WTC11 (cell line): ENCODE measurements around the gene EGR4. TPM values are rescaled to one million over a fixed set of nuclear protein-coding genes. Genes with fewer than 3 reads are reported as not detected.

Experiments used
- FOXK1 ChIP-seq: sonication (generic); formaldehyde crosslinking; IDR thresholded peaks from 2 replicates; pipeline ENCODE4 v1.8.0; 2022; ENCODE audit warnings: mild to moderate bottlenecking, moderate library complexity, missing genetic modification reagents
- GABPB1 ChIP-seq: sonication (generic); formaldehyde crosslinking; IDR thresholded peaks from 2 replicates; pipeline ENCODE4 v1.8.1; 2023; ENCODE audit warnings: mild to moderate bottlenecking, missing genetic modification reagents
- GRHL2 ChIP-seq: fragments of 250-450 bp; sonication (Bioruptor Pico); IDR thresholded peaks from 2 replicates; pipeline ENCODE4 v1.8.0; 2022; ENCODE audit warnings: mild to moderate bottlenecking, moderate library complexity; ENCODE audit not compliant: insufficient replicate concordance, severe bottlenecking
- GTF2I ChIP-seq: fragments of 250-450 bp; sonication (Bioruptor Pico); conservative IDR thresholded peaks from 2 replicates; pipeline ENCODE4 v1.4.0; 2021; ENCODE audit warnings: mild to moderate bottlenecking
- NFATC4 ChIP-seq: fragments of 250-450 bp; sonication (Bioruptor Pico); IDR thresholded peaks from 2 replicates; pipeline ENCODE4 v1.9.0; 2021; ENCODE audit warnings: mild to moderate bottlenecking
- NR2C2 ChIP-seq: sonication (generic); formaldehyde crosslinking; IDR thresholded peaks from 2 replicates; pipeline ENCODE4 v1.8.0; 2022; ENCODE audit warnings: mild to moderate bottlenecking, missing genetic modification reagents
- NR3C1 ChIP-seq: sonication (generic); formaldehyde crosslinking; conservative IDR thresholded peaks from 2 replicates; pipeline ENCODE4 v1.8.1; 2023; ENCODE audit warnings: low read depth, mild to moderate bottlenecking, missing genetic modification reagents
- RORB ChIP-seq: fragments of 250-450 bp; sonication (Bioruptor Pico); IDR thresholded peaks from 2 replicates; pipeline ENCODE4 v1.9.0; 2021; ENCODE audit warnings: mild to moderate bottlenecking
- SOX15 ChIP-seq: fragments of 250-450 bp; sonication (Bioruptor Pico); IDR thresholded peaks from 2 replicates; pipeline ENCODE4 v1.9.0; 2021; ENCODE audit warnings: mild to moderate bottlenecking
- TEAD1 ChIP-seq: sonication (generic); formaldehyde crosslinking; IDR thresholded peaks from 2 replicates; pipeline ENCODE4 v1.8.0; 2022; ENCODE audit warnings: mild to moderate bottlenecking, missing genetic modification reagents
- ZBTB21 ChIP-seq: sonication (generic); formaldehyde crosslinking; IDR thresholded peaks from 2 replicates; pipeline ENCODE4 v1.8.1; 2023; ENCODE audit warnings: mild to moderate bottlenecking, missing genetic modification reagents, borderline replicate concordance
- ZNF317 ChIP-seq: sonication (generic); formaldehyde crosslinking; IDR thresholded peaks from 2 replicates; pipeline ENCODE4 v1.8.1; 2023; ENCODE audit warnings: low read depth, mild to moderate bottlenecking, moderate library complexity, missing genetic modification reagents, borderline replicate concordance
- ZNF416 ChIP-seq: fragments of 250-450 bp; sonication (Bioruptor Pico); IDR thresholded peaks from 2 replicates; pipeline ENCODE4 v1.9.0; 2021; ENCODE audit warnings: mild to moderate bottlenecking, inconsistent platforms
- total RNA-seq: library from RNA; stranded (reverse); gene quantifications from 3 replicates; pipeline ENCODE4 v1.2.3, GENCODE V29; 2021
- TF ChIP-seq, protein P1 (sequence below): sonication (generic); formaldehyde crosslinking; IDR thresholded peaks from 2 replicates; pipeline ENCODE4 v1.8.1; 2022; ENCODE audit warnings: missing genetic modification reagents, borderline replicate concordance
- TF ChIP-seq, protein P2 (sequence below): sonication (generic); formaldehyde crosslinking; IDR thresholded peaks from 2 replicates; pipeline ENCODE4 v1.8.1; 2022; ENCODE audit warnings: low read depth, mild to moderate bottlenecking, moderate library complexity, missing genetic modification reagents, borderline replicate concordance
- TF ChIP-seq, protein P3 (sequence below): sonication (generic); formaldehyde crosslinking; IDR thresholded peaks from 2 replicates; pipeline ENCODE4 v1.8.0; 2022; ENCODE audit warnings: mild to moderate bottlenecking, missing genetic modification reagents
- TF ChIP-seq, protein P4 (sequence below): sonication (generic); formaldehyde crosslinking; IDR thresholded peaks from 2 replicates; pipeline ENCODE4 v1.8.0; 2022; ENCODE audit warnings: mild to moderate bottlenecking, missing genetic modification reagents
- TF ChIP-seq, protein P5 (sequence below): fragments of 250-450 bp; sonication (Bioruptor Pico); IDR thresholded peaks from 2 replicates; pipeline ENCODE4 v1.9.0; 2021; ENCODE audit warnings: mild to moderate bottlenecking
- TF ChIP-seq, protein P6 (sequence below): fragments of 250-450 bp; sonication (Bioruptor Pico); IDR thresholded peaks from 2 replicates; pipeline ENCODE4 v2.1.2; 2022; ENCODE audit warnings: mild to moderate bottlenecking, moderate library complexity
- TF ChIP-seq, protein P7 (sequence below): sonication (generic); formaldehyde crosslinking; IDR thresholded peaks from 2 replicates; pipeline ENCODE4 v1.8.1; 2022; ENCODE audit warnings: low read depth, missing genetic modification reagents, borderline replicate concordance
- TF ChIP-seq, protein P8 (sequence below): sonication (generic); formaldehyde crosslinking; IDR thresholded peaks from 2 replicates; pipeline ENCODE4 v1.8.0; 2022; ENCODE audit warnings: mild to moderate bottlenecking, missing genetic modification reagents
- TF ChIP-seq, protein P9 (sequence below): sonication (generic); formaldehyde crosslinking; IDR thresholded peaks from 2 replicates; pipeline ENCODE4 v1.8.0; 2023; ENCODE audit warnings: mild to moderate bottlenecking, missing genetic modification reagents

EGR4 gene
- total RNA-seq, 1 experiment from 2014 or later, result 0.13 TPM

DNA sequence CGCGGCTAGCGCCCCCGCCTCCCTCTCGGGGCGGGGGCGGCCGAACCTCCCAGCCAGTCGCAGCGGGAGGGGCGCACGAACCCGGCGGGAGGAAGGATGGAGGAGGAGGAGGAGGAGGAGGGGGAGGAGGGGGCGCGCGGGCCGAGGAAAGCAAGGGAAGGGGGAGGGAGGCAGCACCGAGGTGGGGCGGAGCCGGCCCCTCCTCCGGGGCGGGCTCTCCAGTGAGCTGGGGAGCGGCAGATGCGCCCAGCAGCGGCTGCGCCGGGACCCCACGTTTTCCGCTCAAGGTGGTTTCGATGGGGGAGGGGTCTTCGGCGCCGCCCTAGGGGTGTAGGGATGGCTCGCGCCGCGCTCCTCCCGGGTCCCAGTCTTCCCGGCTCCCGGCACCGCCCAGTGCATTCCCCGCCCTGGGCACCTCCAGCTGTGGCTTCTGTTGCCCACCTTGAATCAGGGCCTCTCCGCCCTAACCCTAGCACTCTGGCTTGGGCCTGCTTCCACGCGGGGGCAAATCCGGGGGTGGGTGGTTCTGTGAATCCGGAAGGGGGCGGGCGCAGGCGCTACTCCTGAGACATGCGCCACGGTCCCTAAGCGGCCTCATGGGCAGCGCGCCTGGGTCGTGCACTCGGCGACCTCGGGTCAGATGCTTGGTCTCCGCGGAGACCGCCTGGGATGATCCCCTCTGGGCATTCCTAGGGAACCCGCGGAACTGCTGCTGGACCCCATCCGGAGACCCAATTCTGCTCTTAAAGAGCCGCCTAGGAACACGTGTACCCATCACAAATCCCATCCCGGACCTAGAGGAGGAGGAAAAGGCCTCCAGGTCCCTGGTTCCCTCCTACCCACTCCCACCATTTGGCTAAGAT, 8.8 kb downstream of the EGR4 start, which contains the start of gene FBXO41 (continued):
- TF ChIP-seq, protein P1, sequence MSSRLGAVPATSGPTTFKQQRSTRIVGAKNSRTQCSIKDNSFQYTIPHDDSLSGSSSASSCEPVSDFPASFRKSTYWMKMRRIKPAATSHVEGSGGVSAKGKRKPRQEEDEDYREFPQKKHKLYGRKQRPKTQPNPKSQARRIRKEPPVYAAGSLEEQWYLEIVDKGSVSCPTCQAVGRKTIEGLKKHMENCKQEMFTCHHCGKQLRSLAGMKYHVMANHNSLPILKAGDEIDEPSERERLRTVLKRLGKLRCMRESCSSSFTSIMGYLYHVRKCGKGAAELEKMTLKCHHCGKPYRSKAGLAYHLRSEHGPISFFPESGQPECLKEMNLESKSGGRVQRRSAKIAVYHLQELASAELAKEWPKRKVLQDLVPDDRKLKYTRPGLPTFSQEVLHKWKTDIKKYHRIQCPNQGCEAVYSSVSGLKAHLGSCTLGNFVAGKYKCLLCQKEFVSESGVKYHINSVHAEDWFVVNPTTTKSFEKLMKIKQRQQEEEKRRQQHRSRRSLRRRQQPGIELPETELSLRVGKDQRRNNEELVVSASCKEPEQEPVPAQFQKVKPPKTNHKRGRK (CRISPR knock-in tag), result no peak
- no peak for TF ChIP-seq SOX15
- TF ChIP-seq ZNF416, result no peak
- no peak for TF ChIP-seq RORB
- TF ChIP-seq TEAD1, result no peak
- TF ChIP-seq, protein P2, sequence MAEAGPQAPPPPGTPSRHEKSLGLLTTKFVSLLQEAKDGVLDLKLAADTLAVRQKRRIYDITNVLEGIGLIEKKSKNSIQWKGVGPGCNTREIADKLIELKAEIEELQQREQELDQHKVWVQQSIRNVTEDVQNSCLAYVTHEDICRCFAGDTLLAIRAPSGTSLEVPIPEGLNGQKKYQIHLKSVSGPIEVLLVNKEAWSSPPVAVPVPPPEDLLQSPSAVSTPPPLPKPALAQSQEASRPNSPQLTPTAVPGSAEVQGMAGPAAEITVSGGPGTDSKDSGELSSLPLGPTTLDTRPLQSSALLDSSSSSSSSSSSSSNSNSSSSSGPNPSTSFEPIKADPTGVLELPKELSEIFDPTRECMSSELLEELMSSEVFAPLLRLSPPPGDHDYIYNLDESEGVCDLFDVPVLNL, result no peak
- TF ChIP-seq, protein P3, sequence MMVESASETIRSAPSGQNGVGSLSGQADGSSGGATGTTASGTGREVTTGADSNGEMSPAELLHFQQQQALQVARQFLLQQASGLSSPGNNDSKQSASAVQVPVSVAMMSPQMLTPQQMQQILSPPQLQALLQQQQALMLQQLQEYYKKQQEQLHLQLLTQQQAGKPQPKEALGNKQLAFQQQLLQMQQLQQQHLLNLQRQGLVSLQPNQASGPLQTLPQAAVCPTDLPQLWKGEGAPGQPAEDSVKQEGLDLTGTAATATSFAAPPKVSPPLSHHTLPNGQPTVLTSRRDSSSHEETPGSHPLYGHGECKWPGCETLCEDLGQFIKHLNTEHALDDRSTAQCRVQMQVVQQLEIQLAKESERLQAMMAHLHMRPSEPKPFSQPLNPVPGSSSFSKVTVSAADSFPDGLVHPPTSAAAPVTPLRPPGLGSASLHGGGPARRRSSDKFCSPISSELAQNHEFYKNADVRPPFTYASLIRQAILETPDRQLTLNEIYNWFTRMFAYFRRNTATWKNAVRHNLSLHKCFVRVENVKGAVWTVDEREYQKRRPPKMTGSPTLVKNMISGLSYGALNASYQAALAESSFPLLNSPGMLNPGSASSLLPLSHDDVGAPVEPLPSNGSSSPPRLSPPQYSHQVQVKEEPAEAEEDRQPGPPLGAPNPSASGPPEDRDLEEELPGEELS, result no peak
- no peak for TF ChIP-seq ZBTB21 (CRISPR knock-in tag)
- TF ChIP-seq NR2C2 (CRISPR knock-in tag), result no peak
- TF ChIP-seq, protein P4, sequence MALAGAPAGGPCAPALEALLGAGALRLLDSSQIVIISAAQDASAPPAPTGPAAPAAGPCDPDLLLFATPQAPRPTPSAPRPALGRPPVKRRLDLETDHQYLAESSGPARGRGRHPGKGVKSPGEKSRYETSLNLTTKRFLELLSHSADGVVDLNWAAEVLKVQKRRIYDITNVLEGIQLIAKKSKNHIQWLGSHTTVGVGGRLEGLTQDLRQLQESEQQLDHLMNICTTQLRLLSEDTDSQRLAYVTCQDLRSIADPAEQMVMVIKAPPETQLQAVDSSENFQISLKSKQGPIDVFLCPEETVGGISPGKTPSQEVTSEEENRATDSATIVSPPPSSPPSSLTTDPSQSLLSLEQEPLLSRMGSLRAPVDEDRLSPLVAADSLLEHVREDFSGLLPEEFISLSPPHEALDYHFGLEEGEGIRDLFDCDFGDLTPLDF (CRISPR knock-in tag), result no peak
- TF ChIP-seq, protein P5, sequence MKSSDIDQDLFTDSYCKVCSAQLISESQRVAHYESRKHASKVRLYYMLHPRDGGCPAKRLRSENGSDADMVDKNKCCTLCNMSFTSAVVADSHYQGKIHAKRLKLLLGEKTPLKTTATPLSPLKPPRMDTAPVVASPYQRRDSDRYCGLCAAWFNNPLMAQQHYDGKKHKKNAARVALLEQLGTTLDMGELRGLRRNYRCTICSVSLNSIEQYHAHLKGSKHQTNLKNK (CRISPR knock-in tag), result no peak
- TF ChIP-seq NFATC4, result no peak
- TF ChIP-seq ZNF317 (CRISPR knock-in tag), result no peak
- TF ChIP-seq, protein P6, sequence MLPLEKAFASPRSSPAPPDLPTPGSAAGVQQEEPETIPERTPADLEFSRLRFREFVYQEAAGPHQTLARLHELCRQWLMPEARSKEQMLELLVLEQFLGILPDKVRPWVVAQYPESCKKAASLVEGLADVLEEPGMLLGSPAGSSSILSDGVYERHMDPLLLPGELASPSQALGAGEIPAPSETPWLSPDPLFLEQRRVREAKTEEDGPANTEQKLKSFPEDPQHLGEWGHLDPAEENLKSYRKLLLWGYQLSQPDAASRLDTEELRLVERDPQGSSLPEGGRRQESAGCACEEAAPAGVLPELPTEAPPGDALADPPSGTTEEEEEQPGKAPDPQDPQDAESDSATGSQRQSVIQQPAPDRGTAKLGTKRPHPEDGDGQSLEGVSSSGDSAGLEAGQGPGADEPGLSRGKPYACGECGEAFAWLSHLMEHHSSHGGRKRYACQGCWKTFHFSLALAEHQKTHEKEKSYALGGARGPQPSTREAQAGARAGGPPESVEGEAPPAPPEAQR, result no peak
- TF ChIP-seq, protein P7, sequence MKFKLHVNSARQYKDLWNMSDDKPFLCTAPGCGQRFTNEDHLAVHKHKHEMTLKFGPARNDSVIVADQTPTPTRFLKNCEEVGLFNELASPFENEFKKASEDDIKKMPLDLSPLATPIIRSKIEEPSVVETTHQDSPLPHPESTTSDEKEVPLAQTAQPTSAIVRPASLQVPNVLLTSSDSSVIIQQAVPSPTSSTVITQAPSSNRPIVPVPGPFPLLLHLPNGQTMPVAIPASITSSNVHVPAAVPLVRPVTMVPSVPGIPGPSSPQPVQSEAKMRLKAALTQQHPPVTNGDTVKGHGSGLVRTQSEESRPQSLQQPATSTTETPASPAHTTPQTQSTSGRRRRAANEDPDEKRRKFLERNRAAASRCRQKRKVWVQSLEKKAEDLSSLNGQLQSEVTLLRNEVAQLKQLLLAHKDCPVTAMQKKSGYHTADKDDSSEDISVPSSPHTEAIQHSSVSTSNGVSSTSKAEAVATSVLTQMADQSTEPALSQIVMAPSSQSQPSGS (CRISPR knock-in tag), result no peak
- no peak for TF ChIP-seq GTF2I (CRISPR knock-in tag)
- TF ChIP-seq GABPB1, result 0 out of 2 replicates have a peak, but pooled peaks have one; percentile 10
- TF ChIP-seq, protein P8, sequence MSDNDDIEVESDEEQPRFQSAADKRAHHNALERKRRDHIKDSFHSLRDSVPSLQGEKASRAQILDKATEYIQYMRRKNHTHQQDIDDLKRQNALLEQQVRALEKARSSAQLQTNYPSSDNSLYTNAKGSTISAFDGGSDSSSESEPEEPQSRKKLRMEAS (CRISPR knock-in tag), result no peak
- TF ChIP-seq, protein P9, sequence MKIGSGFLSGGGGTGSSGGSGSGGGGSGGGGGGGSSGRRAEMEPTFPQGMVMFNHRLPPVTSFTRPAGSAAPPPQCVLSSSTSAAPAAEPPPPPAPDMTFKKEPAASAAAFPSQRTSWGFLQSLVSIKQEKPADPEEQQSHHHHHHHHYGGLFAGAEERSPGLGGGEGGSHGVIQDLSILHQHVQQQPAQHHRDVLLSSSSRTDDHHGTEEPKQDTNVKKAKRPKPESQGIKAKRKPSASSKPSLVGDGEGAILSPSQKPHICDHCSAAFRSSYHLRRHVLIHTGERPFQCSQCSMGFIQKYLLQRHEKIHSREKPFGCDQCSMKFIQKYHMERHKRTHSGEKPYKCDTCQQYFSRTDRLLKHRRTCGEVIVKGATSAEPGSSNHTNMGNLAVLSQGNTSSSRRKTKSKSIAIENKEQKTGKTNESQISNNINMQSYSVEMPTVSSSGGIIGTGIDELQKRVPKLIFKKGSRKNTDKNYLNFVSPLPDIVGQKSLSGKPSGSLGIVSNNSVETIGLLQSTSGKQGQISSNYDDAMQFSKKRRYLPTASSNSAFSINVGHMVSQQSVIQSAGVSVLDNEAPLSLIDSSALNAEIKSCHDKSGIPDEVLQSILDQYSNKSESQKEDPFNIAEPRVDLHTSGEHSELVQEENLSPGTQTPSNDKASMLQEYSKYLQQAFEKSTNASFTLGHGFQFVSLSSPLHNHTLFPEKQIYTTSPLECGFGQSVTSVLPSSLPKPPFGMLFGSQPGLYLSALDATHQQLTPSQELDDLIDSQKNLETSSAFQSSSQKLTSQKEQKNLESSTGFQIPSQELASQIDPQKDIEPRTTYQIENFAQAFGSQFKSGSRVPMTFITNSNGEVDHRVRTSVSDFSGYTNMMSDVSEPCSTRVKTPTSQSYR (CRISPR knock-in tag), result peak; percentile 59; the same call in 1 of the 2 replicates
- no peak for TF ChIP-seq GRHL2
- peak; percentile 47; the same call in 1 of the 2 replicates for TF ChIP-seq FOXK1 (CRISPR knock-in tag)
- TF ChIP-seq NR3C1 (CRISPR knock-in tag), result no peak
